VCaP (cell line): Measurements from ENCODE around the gene PPARG.
"Not testable (repeated sequence)": the region's sequence is repeated elsewhere in the genome, so short reads cannot be mapped to it uniquely, and the experiment has no call there.

Experiments used
- H3K27ac ChIP-seq: fragments of 450-650 bp; 2 replicates; pipeline ENCODE4 v1.5.1; 2017
- TF ChIP-seq, protein P1 (sequence below): fragments of 450-650 bp; conservative IDR thresholded peaks from 2 replicates; pipeline ENCODE4 v1.5.1; 2017; ENCODE audit warnings: mild to moderate bottlenecking, moderate library complexity

The PPARG gene

DNA sequence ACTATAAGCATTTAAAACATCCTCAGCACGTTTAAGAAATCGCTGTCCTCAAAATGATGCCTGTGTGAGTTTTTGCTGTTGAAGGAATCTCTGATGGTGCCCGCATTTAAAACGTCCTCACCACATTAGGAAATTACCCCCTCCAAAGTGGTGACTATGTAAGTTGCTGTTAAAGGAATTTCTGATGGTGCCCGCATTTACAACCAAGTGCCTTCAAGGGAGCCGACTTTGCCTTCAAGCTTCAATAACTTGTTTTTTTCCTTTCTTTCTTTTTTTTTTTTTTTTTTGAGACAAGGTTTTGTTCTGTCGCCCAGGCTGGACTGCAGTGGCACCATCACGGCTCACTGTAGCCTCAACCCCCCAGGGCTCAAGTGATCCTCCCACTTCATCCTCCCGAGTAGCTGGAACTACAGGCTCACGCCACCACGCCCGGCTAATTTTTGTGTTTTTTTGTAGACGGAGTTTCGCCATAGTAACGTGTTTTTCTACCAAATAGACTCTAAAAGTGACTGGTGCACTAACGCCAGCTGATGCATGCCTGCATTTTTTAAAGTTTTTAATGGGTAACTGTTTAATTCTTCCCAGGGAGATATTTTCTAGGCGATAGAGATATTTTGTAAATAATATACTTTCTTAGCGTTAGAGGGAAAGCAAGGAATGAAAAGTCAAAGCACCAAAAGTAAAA, 176.4 kb downstream of the PPARG start:
- TF ChIP-seq, protein P1, sequence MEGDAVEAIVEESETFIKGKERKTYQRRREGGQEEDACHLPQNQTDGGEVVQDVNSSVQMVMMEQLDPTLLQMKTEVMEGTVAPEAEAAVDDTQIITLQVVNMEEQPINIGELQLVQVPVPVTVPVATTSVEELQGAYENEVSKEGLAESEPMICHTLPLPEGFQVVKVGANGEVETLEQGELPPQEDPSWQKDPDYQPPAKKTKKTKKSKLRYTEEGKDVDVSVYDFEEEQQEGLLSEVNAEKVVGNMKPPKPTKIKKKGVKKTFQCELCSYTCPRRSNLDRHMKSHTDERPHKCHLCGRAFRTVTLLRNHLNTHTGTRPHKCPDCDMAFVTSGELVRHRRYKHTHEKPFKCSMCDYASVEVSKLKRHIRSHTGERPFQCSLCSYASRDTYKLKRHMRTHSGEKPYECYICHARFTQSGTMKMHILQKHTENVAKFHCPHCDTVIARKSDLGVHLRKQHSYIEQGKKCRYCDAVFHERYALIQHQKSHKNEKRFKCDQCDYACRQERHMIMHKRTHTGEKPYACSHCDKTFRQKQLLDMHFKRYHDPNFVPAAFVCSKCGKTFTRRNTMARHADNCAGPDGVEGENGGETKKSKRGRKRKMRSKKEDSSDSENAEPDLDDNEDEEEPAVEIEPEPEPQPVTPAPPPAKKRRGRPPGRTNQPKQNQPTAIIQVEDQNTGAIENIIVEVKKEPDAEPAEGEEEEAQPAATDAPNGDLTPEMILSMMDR: no peak
- H3K27ac ChIP-seq: no peak overlapping the region

DNA sequence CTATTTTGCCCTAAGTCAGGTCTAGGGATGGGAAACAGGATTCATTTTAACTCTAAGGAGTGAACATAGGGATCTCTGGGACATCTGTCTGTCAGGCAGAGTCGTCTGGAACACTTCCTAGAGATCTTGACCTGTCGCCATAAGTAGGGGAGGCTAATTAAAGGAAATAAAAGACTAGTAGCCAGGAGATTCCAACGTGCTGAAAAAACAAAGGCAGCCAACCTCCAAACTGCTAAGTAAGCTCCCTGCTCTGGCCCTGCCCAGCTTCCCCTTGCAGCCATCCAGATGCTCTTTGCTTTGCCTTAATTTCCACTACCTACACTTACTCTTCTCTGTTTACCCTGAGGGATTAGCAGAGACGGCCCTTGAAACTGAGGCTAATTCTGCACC, 177.0 kb downstream of the PPARG start:
- TF ChIP-seq, protein P1: no peak
- H3K27ac ChIP-seq: no peak overlapping the region

DNA sequence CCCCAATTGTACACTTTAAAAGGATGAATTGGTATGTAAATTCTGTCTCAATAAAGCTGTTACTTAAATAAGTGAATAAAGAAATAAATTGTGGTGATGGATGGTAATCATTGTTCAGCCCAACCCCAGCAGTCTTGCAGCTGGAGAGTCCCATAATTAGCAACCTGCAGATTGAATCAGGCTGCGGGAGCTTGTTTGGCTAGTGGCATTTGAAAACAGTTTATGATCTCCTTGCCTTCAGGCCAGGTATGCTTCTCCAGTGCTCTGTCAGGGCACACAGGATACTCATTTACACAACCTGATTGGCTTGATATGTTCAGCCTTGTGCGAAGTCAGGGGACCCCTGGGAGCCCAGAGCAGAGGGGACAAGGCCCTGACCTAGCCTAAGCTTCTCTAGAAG, 178.9 kb downstream of the PPARG start:
- TF ChIP-seq, protein P1: no peak
- H3K27ac ChIP-seq: no peak overlapping the region

DNA sequence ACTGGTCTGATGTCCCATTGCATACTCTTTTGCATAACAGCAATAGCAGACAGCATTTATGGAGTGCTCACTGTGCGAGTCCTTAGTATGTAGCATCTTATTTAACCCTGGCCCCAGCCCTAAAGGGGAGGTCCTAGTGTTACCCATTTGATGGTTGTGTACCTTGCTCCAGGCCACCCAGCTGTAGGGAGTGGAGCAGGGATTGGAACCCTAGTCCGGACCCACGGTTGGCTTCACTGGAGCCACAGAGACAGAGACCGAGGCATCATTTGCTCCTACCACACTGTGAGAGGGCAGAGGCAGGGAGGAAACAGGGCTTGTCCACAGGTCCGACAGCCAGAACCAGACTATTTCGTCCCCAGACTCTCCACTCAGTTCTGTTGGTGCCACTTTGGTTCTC, 179.4 kb downstream of the PPARG start:
- TF ChIP-seq, protein P1: no peak
- no peak overlapping the region for H3K27ac ChIP-seq

DNA sequence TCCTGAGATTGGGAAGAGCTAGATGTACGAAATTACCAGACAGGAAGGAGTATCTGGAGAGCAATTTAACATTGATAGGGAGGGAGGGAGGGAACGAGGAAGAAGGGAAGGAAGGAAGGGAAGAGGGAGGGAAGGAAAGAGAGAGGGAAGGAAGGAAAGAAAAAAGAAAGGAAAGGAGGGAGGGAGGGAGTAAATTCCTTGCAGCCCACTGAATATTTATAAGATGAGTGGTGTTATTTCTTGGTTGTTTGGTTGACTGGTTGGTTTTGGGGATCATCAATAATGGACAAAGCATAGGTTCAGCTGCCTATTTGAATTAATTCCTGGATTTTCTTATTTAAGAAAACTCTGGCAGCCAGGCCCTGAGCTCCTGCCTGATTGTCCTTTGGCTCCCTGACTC, 179.9 kb downstream of the PPARG start:
- TF ChIP-seq, protein P1: no peak
- H3K27ac ChIP-seq: no peak overlapping the region

DNA sequence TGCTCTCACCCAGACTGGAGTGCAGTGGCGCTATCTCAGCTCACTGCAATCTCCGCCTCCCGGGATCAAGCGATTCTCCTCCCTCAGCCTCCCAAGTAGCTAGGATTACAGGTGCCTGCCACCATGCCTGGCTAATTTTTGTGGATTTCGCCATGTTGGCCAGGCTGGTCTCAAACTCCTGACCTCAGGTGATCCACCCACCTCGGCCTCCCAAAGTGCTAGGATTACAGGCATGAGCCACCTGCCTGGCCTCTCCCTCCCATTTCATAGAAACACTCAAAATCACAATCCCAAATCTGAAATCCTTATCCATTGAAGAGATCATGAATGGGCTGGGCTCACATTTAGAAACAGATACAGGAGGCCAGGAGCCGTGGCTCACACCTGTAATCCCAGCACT, 180.4 kb downstream of the PPARG start:
- H3K27ac ChIP-seq: not testable (repeated sequence)

DNA sequence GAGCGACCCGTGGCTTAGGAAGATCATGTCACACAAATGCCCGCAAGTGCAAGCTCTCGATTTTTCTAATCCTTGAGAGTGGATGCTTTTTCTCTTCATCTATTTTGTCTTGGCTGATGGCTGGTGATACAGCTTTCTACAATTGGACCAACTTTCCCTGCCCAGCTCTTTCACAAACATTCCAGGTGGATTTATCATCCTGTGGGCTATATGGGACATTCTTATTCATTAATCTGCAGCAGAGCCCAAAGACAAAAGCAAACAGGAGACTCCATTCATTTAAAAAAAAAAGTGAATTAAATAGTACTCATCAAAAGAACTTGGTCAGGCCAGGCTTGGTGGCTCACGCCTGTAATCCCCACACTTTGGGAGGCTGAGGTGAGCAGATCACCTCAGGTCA, 181.2 kb downstream of the PPARG start:
- H3K27ac ChIP-seq: no peak overlapping the region
- TF ChIP-seq, protein P1: no peak

DNA sequence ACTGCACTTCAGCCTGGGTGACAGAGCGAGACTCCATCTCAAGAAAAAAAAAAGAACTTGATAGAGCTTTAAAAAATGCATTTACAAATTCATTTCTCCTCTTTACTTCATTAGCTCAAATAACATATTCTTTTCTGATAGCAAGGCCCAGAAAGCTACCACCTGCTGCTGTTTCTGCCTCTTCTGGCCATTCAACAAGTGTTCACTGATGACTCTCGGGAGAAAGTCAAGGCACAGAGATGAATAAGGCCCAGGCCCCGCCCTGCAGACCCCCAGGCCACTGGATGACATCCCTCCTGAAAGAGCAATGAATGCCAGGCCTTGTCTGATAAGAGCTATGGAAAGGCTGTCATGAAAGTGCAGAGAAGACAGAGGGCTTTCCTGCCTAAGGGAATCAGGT, 181.8 kb downstream of the PPARG start:
- TF ChIP-seq, protein P1: no peak
- H3K27ac ChIP-seq: no peak overlapping the region
